H1 (cell line): ENCODE measurements around the gene TPD52L1. TPM values are rescaled to one million over a fixed set of nuclear protein-coding genes. Genes with fewer than 3 reads are reported as not detected.

ENCODE experiments used
- EP300 ChIP-seq, 2 experiments: IDR thresholded peaks; 1 replicate in 1 of 2; 2 replicates in 1 of 2; pipeline ENCODE4 v1.6.1; 2011 to 2012; ENCODE audit warnings: low read depth in 2 of 2, low read length in 2 of 2, mild to moderate bottlenecking in 2 of 2, borderline replicate concordance in 1 of 2, inconsistent platforms in 1 of 2, moderate library complexity in 1 of 2
- FOSL1 ChIP-seq: IDR thresholded peaks from 2 replicates; pipeline ENCODE4 v1.6.1; 2011; ENCODE audit warnings: mild to moderate bottlenecking, low read depth, low read length, moderate library complexity; ENCODE audit not compliant: insufficient read depth
- HDAC2 ChIP-seq, 2 experiments: fragments of 300-600 bp in 1 of 2; sonication (generic) in 1 of 2; IDR thresholded peaks; 2 replicates each; pipeline ENCODE4 v1.6.1; 2011 to 2012; ENCODE audit warnings: low read depth in 2 of 2, low read length in 2 of 2, mild to moderate bottlenecking in 2 of 2, moderate library complexity in 2 of 2, borderline replicate concordance in 1 of 2, inconsistent platforms in 1 of 2
- JUN ChIP-seq: IDR thresholded peaks from 2 replicates; pipeline ENCODE4 v1.6.1; 2011; ENCODE audit warnings: low read depth, mild to moderate bottlenecking, improper control_type of control experiment, low read length
- POLR2A ChIP-seq, 2 experiments: IDR thresholded peaks; 1 replicate in 1 of 2; 2 replicates in 1 of 2; pipeline ENCODE4 v1.6.1; 2011; ENCODE audit warnings: low read depth in 2 of 2, low read length in 2 of 2, mild to moderate bottlenecking in 2 of 2; ENCODE audit errors: control extremely low read depth in 1 of 2
- RAD21 ChIP-seq, 2 experiments: IDR thresholded peaks in 1 of 2; conservative IDR thresholded peaks in 1 of 2; 2 replicates each; pipeline ENCODE4 v1.6.1; 2011; ENCODE audit warnings: low read depth in 2 of 2, low read length in 2 of 2, improper control_type of control experiment in 1 of 2, inconsistent platforms in 1 of 2, mild to moderate bottlenecking in 1 of 2, moderate library complexity in 1 of 2
- RFX5 ChIP-seq: IDR thresholded peaks from 2 replicates; pipeline ENCODE4 v1.6.1; 2011; ENCODE audit warnings: low read depth, low read length, improper control_type of control experiment, borderline replicate concordance
- polyA plus RNA-seq, 7 experiments: library from polyadenylated mRNA; depleted of rRNA in 3 of 7; stranded (reverse) in 5 of 7; unstranded in 2 of 7; fragments of >200 nt in 5 of 7; fragments of 200-250 nt in 2 of 7; gene quantifications; 1 replicate in 5 of 7; 2 replicates in 1 of 7; 4 replicates in 1 of 7; pipeline versions ENCODE4 v1.2.1 to v1.2.3, GENCODE V29; 2011 to 2013; ENCODE audit warnings: missing spikeins in 2 of 7, mixed read lengths in 2 of 7
- total RNA-seq: library from RNA; stranded (reverse); fragmentation: NEBNext Ultra II Directional; extraction: Animal tissue kit (Norgen Biotek cat#: 25700); gene quantifications from 2 replicates; pipeline ENCODE4 v1.2.1, GENCODE V29; 2021
- TF ChIP-seq, protein P1 (sequence below): fragments of 300-600 bp; sonication (generic); IDR thresholded peaks from 2 replicates; pipeline ENCODE4 v1.7.1; 2012; ENCODE audit warnings: low read length, moderate library complexity, mild to moderate bottlenecking, inconsistent platforms; ENCODE audit not compliant: insufficient replicate concordance
- TF ChIP-seq, protein P2 (sequence below): IDR thresholded peaks from 2 replicates; pipeline ENCODE4 v1.6.1; 2011; ENCODE audit warnings: low read depth, mild to moderate bottlenecking, low read length; ENCODE audit not compliant: insufficient read depth

Gene TPD52L1
- total and polyA plus RNA-seq, 2 of the 8 experiments (the other 6 are each of a cell fraction or from before 2014, with no cell fraction given), result 7.4 to 14.2 TPM

GRCh38 chr6:125245109-125245508, 91.5 kb downstream of the TPD52L1 start (continued):
- TF ChIP-seq, protein P1, sequence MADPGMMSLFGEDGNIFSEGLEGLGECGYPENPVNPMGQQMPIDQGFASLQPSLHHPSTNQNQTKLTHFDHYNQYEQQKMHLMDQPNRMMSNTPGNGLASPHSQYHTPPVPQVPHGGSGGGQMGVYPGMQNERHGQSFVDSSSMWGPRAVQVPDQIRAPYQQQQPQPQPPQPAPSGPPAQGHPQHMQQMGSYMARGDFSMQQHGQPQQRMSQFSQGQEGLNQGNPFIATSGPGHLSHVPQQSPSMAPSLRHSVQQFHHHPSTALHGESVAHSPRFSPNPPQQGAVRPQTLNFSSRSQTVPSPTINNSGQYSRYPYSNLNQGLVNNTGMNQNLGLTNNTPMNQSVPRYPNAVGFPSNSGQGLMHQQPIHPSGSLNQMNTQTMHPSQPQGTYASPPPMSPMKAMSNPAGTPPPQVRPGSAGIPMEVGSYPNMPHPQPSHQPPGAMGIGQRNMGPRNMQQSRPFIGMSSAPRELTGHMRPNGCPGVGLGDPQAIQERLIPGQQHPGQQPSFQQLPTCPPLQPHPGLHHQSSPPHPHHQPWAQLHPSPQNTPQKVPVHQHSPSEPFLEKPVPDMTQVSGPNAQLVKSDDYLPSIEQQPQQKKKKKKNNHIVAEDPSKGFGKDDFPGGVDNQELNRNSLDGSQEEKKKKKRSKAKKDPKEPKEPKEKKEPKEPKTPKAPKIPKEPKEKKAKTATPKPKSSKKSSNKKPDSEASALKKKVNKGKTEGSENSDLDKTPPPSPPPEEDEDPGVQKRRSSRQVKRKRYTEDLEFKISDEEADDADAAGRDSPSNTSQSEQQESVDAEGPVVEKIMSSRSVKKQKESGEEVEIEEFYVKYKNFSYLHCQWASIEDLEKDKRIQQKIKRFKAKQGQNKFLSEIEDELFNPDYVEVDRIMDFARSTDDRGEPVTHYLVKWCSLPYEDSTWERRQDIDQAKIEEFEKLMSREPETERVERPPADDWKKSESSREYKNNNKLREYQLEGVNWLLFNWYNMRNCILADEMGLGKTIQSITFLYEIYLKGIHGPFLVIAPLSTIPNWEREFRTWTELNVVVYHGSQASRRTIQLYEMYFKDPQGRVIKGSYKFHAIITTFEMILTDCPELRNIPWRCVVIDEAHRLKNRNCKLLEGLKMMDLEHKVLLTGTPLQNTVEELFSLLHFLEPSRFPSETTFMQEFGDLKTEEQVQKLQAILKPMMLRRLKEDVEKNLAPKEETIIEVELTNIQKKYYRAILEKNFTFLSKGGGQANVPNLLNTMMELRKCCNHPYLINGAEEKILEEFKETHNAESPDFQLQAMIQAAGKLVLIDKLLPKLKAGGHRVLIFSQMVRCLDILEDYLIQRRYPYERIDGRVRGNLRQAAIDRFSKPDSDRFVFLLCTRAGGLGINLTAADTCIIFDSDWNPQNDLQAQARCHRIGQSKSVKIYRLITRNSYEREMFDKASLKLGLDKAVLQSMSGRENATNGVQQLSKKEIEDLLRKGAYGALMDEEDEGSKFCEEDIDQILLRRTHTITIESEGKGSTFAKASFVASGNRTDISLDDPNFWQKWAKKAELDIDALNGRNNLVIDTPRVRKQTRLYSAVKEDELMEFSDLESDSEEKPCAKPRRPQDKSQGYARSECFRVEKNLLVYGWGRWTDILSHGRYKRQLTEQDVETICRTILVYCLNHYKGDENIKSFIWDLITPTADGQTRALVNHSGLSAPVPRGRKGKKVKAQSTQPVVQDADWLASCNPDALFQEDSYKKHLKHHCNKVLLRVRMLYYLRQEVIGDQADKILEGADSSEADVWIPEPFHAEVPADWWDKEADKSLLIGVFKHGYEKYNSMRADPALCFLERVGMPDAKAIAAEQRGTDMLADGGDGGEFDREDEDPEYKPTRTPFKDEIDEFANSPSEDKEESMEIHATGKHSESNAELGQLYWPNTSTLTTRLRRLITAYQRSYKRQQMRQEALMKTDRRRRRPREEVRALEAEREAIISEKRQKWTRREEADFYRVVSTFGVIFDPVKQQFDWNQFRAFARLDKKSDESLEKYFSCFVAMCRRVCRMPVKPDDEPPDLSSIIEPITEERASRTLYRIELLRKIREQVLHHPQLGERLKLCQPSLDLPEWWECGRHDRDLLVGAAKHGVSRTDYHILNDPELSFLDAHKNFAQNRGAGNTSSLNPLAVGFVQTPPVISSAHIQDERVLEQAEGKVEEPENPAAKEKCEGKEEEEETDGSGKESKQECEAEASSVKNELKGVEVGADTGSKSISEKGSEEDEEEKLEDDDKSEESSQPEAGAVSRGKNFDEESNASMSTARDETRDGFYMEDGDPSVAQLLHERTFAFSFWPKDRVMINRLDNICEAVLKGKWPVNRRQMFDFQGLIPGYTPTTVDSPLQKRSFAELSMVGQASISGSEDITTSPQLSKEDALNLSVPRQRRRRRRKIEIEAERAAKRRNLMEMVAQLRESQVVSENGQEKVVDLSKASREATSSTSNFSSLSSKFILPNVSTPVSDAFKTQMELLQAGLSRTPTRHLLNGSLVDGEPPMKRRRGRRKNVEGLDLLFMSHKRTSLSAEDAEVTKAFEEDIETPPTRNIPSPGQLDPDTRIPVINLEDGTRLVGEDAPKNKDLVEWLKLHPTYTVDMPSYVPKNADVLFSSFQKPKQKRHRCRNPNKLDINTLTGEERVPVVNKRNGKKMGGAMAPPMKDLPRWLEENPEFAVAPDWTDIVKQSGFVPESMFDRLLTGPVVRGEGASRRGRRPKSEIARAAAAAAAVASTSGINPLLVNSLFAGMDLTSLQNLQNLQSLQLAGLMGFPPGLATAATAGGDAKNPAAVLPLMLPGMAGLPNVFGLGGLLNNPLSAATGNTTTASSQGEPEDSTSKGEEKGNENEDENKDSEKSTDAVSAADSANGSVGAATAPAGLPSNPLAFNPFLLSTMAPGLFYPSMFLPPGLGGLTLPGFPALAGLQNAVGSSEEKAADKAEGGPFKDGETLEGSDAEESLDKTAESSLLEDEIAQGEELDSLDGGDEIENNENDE, result no peak
- no peak for TF ChIP-seq JUN
- no peak for TF ChIP-seq FOSL1
- no peak for TF ChIP-seq RAD21 (IDR thresholded peaks at IDR 0.05 in 1 of 2, conservative IDR thresholded peaks at IDR 0.05 in 1 of 2; ENCODE audit: low read depth in 2 of 2, low read length in 2 of 2)
- no peak for TF ChIP-seq POLR2A (IDR thresholded peaks at IDR 0.05; ENCODE audit: control extremely low read depth in 1 of 2, low read depth in 2 of 2, low read length in 2 of 2)
- TF ChIP-seq, protein P2, sequence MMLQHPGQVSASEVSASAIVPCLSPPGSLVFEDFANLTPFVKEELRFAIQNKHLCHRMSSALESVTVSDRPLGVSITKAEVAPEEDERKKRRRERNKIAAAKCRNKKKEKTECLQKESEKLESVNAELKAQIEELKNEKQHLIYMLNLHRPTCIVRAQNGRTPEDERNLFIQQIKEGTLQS, result no peak
- no peak for TF ChIP-seq HDAC2 (IDR thresholded peaks at IDR 0.05; ENCODE audit: borderline replicate concordance in 1 of 2, low read depth in 2 of 2, low read length in 2 of 2)
- no peak for TF ChIP-seq EP300 (IDR thresholded peaks at IDR 0.05; ENCODE audit: borderline replicate concordance in 1 of 2, low read depth in 2 of 2, low read length in 2 of 2)
- TF ChIP-seq RFX5, result no peak
